IPS DF 4.7 (cell line): ENCODE measurements around the gene TLR4.

Experiments
- DNase-seq: peaks from one replicate; pipeline ENCODE4 v3.0.0-alpha.2; 2013; ENCODE audit warnings: low spot score; ENCODE audit errors: extremely low read depth

TLR4 gene

DNA sequence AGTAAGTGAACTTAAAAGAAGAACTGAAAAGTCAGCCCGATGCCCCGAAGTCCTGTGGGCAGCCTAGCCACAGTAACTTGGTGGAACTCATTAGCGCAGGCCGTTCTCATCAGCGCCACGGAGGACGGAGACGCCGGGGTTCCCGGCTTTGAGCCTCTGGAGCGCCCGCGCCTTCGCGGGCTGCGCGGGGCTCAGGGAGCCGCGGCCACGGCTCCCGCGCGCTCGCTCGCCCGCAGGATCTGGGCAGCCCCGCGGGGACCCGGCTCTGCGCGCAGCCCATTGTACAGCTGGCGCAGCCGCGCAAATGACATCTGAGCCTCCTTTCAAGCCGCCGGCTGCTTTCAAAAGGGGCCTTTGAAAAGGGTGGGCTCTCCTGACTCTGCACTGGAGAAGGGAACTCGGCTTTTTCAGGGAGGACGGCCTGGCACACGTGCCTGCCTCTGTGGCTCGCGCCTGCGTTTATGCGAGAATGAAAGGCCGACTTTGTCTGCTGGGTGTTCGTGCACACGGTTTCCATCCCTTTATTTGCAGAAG is 40.7 kb downstream of the TLR4 start:
- DNase-seq = no peak

GRCh38 chr9:117745598-117745997 is 41.4 kb downstream of the TLR4 start:
- no peak for DNase-seq

GRCh38 chr9:117746263-117746662 is 42.1 kb downstream of the TLR4 start:
- DNase-seq = no peak

DNA sequence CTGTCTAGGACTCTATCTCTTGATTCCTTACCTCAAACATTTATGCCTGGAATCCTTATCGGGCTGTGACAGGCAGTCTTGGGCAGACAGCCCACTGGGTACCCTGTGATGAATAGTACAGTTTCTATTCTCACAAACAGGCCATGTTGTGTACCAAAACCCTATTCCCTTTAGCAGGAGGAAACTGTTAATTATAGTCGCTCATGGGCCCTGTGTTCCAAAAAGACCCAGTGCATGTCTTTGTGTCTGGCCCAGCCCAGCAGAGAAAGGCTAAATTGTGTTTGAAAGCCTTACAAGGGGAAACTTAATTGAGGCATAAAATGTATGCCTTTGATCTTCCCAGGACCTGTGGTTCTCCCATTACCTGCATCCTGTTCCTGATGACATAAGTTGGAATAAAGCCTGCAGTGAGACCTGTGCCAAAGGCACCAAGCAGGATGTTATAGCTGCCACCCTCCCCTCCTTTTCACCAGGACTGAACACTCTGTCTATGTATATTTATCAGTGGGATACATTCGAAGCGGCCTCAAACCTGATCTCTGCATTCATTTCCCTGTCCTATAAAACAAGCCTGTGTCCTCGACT is 43.3 kb downstream of the TLR4 start:
- no peak for DNase-seq

DNA sequence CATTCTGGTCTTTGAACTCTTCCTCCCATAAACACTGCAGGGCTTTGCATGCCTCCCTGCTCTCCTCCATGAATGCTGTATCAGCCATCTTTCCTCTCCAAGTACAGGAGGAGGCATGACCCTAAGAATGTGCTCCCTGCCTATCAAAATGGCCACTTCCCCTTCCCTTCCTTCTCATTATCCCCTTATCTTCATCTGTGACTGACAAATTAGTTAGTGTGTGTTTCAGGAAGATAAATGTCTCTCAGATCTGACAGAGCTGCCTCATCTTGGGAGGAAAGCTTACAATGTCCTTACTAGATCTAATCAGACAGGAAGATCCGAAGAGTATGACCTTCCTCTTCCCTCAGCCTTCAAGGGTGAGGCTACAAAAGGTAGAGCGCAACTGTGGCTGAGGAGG is 46.2 kb downstream of the TLR4 start:
- no peak for DNase-seq

GRCh38 chr9:117752894-117753293 is 48.7 kb downstream of the TLR4 start:
- DNase-seq = no peak

- no peak for DNase-seq
These were observed 53.5 kb downstream of the TLR4 start for GRCh38 chr9:117757561-117758190.

- DNase-seq = no peak
These were observed 59.1 kb downstream of the TLR4 start for GRCh38 chr9:117763314-117763713.

- DNase-seq = no peak
These were observed 64.7 kb downstream of the TLR4 start for GRCh38 chr9:117768750-117769395.

- DNase-seq = no peak
These were observed 66.9 kb downstream of the TLR4 start for GRCh38 chr9:117771136-117771535.

- DNase-seq = no peak
These were observed 68.8 kb downstream of the TLR4 start for GRCh38 chr9:117772960-117773359.
